T-helper 2 cell (primary cell): ENCODE data around the gene PNMA5.

Experiments
- DNase-seq, 5 experiments: peaks; one replicate each; pipeline versions ENCODE4 v3.0.0 to v3.0.0-alpha.2; 2012 to 2022

The PNMA5 gene

DNA sequence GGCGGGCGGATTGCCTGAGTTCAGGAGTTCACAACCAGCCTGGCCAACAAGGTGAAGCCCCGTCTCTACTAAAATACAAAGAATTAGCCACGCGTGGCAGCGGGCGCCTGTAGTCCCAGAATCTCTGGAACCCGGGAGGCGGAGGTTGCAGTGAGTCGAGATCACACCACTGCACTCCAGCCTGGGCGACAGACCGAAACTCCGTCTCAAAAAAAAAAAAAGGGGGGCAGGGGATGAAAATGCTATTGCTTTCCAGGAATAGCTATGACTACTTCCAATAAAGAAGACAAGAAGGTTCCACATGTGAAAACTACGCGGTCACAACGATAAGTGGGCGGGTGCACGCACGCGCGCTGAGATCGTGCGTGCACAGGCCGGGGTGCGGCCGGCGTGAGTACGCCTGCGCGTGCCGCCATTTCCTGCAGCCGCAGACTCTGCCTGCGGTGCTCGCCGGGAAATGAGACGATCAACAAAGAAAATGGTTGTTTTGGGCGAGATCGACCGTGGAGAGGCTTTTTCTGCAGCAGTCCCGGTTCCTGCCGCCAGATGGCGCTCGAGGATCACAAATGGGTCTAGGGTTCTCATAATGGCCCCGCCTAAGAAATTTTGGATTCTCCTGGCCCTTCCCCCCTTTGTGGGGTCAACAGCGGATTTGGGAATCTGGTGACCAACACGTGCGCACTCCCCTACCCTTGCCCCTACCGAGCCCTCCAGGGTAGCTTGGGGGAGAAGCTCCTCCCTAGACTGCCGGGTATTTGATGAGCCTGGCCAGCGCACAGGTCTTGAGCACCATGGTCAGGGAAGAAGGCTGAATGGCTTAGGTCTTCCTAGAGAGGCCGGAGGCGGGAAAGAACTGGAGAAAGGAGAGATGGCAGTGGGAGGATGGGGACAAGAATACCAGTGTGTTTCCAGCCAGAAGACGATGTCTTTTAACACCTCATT, 35.1 kb downstream of the PNMA5 start:
- DNase-seq, result peak; percentile 76 to 94 (median 83)

DNA sequence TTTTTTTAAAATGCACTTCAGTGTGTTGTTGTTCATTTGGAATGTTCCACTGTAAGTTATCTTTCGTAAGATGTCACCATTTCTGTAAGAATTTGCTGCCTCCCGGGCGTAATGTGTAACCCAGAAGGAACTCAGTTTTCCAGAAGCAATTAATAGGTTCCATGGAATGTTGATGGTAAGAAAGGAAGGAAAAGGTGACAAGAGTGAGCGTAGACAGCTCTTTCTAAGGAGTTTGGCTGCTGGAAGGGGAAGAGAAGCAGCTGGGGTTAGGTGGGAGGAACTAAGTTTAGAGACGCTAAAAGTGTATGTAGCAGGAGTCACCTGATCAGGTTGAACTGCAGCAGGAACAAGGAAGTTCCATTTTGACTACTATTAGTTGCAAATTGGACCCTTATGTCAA, 35.9 kb downstream of the PNMA5 start:
- DNase-seq, result peak in 1 of 5 experiments; percentile 5

DNA sequence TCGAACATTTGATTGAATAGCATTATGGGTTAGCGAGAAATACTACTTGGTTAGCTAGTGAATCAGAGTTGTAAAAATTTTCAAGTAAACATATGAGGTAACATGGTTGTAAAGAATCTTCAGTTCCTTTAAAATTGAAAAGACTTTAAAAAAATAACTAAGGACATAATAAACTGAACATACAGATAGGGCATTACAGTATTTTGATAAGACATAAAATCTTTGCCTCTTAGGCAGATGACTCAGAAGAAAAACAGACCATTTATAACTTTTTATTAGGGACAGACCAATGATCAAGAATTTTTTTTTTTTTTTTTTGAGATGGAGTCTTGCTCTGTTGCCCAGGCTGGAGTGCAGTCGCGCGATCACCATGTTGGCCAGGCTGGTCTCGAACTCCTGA, 43.1 kb downstream of the PNMA5 start:
- no peak for DNase-seq

DNA sequence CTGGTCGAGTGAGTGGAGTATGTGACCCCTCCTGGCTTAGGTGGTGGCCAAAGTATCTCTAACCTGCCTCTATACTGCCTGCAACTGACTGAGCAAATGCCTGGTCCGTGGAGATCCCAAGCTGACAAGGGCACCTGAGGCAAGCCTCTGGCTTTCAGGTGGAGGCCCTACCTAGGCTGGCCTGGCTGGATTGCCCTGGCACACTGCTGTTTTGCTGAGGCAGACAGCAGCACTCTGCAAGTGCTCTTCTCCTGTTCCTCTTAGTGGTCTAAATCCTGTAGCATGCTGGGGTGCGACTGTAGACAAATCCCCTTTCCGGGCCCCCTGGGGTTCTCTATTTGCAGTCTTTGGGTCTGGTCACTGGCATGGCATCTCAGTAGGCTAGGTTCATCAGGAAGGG, 44.8 kb downstream of the PNMA5 start:
- DNase-seq, result no peak

DNA sequence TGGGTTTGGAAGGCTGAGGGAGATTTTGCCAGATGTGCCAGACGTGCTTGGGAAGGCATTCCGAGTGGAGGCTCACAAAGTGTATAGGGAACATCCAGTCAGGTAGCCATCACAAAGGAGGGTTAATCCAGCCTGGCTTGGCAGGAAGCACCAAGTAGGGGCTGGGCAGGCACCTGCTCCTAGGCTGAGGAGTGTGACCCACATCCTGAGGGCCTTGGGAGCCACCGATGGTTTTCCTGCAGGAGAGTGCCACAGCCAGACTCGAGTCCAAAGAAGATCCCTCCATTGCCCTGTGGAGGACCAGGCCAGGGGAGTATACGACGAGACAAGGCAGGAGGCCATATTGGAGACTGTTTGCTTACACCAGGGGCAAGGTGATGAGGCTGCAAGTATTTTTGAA, 47.2 kb downstream of the PNMA5 start:
- no peak for DNase-seq

DNA sequence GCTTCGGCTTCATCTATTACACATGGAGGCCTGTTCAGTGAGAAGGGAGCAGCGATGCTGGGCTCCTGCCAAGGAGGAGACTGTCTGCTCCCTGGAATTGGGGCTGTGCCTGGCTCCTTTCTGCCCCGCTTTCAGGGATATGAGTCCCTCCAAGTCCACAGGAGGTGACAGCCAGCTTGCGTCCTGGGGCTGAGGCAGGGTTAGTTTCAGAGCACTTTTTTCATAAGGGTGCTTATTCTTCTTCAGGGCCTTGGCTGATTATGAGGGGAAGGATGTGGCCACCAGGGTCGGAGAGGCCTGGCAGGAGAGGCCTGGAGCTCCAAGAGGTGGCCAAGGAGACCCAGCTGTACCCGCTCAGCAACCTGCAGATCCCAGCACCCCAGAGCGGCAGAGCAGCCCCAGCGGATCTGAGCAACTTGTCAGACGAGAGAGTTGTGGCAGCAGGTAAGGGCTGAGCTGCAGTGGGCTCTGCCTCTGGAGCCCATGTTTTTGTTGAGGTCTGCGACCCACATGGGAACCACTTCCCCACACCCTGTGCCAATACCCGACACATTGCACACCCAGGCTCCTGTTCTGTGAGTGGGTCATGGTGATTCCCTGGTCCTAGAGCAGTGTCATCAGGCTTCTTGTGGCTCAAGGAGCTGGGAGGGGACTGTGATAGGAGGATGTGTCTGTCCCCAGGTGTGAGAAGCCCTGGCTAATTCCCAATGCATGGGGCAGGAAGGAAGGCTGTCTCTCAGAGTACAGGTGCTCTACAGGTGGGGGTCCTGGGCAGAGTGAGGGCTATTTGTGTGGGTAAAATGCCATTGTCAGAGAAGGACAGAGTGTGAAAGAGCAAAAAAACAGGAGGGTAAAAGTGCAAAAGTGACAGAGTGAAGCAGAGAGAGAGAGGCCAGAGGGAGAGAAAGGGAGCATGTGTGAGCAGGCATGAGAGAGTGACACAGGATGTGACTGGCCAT, 48.6 kb downstream of the PNMA5 start:
- no peak for DNase-seq

DNA sequence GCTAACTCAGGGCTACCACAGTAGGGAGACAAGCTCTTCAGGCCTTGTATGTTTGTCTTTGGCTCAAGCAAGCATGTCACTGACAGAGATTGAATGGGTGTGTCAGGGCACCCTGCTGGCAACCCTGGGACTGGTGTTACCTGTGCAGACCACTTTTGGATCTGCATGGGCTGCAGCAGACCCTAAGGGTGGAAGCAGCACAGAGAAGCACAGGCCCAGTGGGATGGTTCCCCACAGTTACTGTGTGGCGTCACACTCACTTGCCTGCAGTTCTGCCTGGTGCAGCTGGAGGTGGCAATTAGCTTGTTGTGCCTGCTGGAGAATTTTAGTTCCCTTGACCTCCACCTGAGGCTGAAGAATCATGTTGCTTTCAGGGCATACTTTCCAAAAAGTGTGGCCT, 50.1 kb downstream of the PNMA5 start:
- no peak for DNase-seq

DNA sequence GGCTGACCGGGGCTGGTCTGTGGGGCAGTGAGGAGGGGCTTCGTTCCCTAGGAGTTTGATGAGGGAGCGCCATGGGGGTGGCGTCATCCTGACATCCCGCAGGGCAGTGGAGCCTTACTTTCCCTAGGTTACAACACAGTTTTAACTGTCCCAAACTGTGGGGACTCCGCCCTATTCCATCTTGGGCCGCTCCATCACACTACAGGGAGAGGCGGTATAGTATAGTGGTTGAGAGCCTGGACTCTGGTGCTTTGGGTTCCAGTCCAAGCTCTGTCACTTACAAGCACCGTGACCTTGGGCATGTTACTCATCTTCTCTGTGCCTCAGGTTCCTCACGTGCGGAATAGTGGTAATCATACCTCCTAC, 51.9 kb downstream of the PNMA5 start:
- no peak for DNase-seq

DNA sequence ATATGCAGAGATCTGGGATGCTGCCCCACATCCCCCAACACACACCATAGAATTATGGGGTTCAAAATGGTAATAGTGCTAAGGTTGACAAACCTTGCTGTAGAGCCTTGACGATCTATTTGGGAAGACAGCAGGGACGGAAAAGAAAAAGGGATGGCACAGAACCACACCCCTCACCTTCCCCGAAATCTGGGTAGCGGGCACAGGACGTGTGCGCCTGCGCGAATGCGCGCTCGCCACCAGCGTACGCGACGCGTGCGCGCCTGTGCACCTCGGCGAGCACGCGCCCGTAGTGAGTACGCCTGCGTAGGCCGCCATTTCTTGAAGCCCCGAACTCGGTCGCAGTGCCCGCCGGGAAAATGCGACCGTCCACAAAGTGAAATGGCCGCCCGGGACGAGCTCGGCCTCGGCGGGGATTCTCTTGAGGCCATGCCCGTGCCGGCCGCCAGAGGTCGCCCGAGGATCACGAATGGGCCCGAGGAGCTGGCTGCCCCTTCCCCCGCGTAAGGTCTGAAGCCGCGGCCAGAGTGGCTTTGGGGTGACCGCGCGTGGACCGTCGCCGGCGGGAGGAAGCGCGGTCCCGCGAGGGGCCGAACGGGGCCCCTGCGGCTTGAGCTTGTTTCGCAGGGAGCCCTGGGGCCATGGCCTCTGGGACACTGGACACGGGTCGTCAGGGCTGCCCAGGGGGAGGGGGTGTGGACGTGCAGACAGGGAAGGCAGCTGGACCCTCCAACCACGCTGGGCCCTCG, 52.4 kb downstream of the PNMA5 start:
- DNase-seq, result peak; percentile 76 to 95 (median 84)
